DOHH2 (cell line): ENCODE results near the gene CALHM4.
"Not testable (repeated sequence)": the region's sequence is repeated elsewhere in the genome, so short reads cannot be mapped to it uniquely, and the experiment has no call there.

Experiments used
- H3F3A ChIP-seq: fragments of 200-600 bp; sonication (generic), shearing (Covaris generic); 2 replicates; pipeline ENCODE4 v1.6.0; 2016; ENCODE audit warnings: antibody characterized with exemption, mild to moderate bottlenecking; ENCODE audit not compliant: control insufficient read depth, insufficient read depth
- H3K27ac ChIP-seq: fragments of 200-600 bp; sonication (generic); 2 replicates; pipeline ENCODE4 v1.5.1; 2014; ENCODE audit warnings: low read depth, mild to moderate bottlenecking, low read length, moderate library complexity
- H3K27me3 ChIP-seq: fragments of 200-600 bp; sonication (generic); 2 replicates; pipeline ENCODE4 v1.6.1; 2014; ENCODE audit warnings: mild to moderate bottlenecking, low read length, mixed read lengths; ENCODE audit not compliant: control insufficient read depth
- H3K36me3 ChIP-seq: fragments of 200-600 bp; sonication (generic); 2 replicates; pipeline ENCODE4 v1.6.1; 2014; ENCODE audit warnings: mild to moderate bottlenecking, low read length, moderate library complexity, mixed read lengths; ENCODE audit not compliant: control insufficient read depth
- H3K4me1 ChIP-seq: fragments of 200-600 bp; sonication (generic); 2 replicates; pipeline ENCODE4 v1.6.1; 2014; ENCODE audit warnings: mild to moderate bottlenecking, low read length, mixed read lengths; ENCODE audit not compliant: control insufficient read depth
- H3K4me2 ChIP-seq: fragments of 200-600 bp; sonication (generic); 2 replicates; pipeline ENCODE4 v1.6.0; 2014; ENCODE audit warnings: mild to moderate bottlenecking, low read length, moderate library complexity
- H3K4me3 ChIP-seq: fragments of 200-600 bp; sonication (generic); 2 replicates; pipeline ENCODE4 v1.5.1; 2014; ENCODE audit warnings: mild to moderate bottlenecking, low read length, mixed read lengths
- H3K79me2 ChIP-seq: fragments of 200-600 bp; sonication (generic); 2 replicates; pipeline ENCODE4 v1.6.1; 2014; ENCODE audit warnings: mild to moderate bottlenecking, low read length, mixed read lengths; ENCODE audit not compliant: control insufficient read depth
- H3K9me2 ChIP-seq: fragments of 200-600 bp; sonication (generic); replicated peaks from 2 replicates; pipeline ENCODE4 v1.6.1; 2014; ENCODE audit warnings: mild to moderate bottlenecking, low read length, mixed read lengths; ENCODE audit not compliant: control insufficient read depth
- H3K9me3 ChIP-seq: fragments of 200-600 bp; sonication (generic); 2 replicates; pipeline ENCODE4 v1.6.1; 2014; ENCODE audit warnings: antibody characterized with exemption, low read length, mixed read lengths; ENCODE audit not compliant: control insufficient read depth, insufficient read depth
- H4K20me1 ChIP-seq: fragments of 200-600 bp; sonication (generic); 2 replicates; pipeline ENCODE4 v1.6.0; 2014; ENCODE audit warnings: low read depth, mild to moderate bottlenecking, antibody characterized with exemption, low read length, moderate library complexity; ENCODE audit not compliant: control insufficient read depth, insufficient read depth
- EZH2phosphoT487 ChIP-seq: fragments of 200-600 bp; sonication (generic); IDR thresholded peaks from 2 replicates; pipeline ENCODE4 v1.6.1; 2017; ENCODE audit warnings: borderline replicate concordance, mild to moderate bottlenecking, antibody characterized with exemption, low read length, moderate library complexity, mixed read lengths
- TF ChIP-seq, protein P1 (sequence below): fragments of 200-600 bp; sonication (generic); IDR thresholded peaks from one replicate; pipeline ENCODE4 v1.5.1; 2014; ENCODE audit warnings: antibody characterized with exemption, mild to moderate bottlenecking, low read depth, low read length; ENCODE audit not compliant: poor library complexity, severe bottlenecking

The CALHM4 gene

GRCh38 chr6:116586738-116587137, 33.2 kb downstream of the CALHM4 start:
- H3K36me3 ChIP-seq: peaks cover 65% of the 10 kb centered on the region

DNA sequence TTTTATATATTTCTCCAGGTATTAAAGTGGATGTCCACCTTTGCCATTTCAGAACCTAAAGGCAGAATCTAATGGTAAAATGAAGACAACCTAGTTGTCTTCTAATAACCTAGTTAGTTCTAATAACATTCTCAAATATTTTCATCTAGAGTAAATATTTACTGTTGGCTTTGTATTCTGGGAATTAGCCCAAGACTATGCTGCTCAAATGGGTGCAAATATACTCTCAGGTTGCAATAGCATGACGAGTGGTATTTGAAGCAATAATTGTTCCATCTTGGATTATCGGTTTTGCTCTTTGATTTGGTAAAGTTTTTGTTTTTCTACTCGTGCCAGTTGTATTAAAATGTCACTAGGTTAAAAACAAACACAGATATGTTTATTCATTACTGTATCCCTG, 41.7 kb downstream of the CALHM4 start:
- no peak for TF ChIP-seq EZH2phosphoT487
- TF ChIP-seq, protein P1, sequence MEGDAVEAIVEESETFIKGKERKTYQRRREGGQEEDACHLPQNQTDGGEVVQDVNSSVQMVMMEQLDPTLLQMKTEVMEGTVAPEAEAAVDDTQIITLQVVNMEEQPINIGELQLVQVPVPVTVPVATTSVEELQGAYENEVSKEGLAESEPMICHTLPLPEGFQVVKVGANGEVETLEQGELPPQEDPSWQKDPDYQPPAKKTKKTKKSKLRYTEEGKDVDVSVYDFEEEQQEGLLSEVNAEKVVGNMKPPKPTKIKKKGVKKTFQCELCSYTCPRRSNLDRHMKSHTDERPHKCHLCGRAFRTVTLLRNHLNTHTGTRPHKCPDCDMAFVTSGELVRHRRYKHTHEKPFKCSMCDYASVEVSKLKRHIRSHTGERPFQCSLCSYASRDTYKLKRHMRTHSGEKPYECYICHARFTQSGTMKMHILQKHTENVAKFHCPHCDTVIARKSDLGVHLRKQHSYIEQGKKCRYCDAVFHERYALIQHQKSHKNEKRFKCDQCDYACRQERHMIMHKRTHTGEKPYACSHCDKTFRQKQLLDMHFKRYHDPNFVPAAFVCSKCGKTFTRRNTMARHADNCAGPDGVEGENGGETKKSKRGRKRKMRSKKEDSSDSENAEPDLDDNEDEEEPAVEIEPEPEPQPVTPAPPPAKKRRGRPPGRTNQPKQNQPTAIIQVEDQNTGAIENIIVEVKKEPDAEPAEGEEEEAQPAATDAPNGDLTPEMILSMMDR: no peak
- Histone ChIP-seq H3K36me3 (peaks cover 37% of the 10 kb centered on the region), H3K79me2 (no peaks in the 10 kb centered on the region)

More at GRCh38 chr6:116586738-116587137, 33.2 kb downstream of the CALHM4 start:
- no peak overlapping the region for H3K4me2 ChIP-seq
- no peak for TF ChIP-seq EZH2phosphoT487
- TF ChIP-seq, protein P1: no peak
- no peaks in the 10 kb centered on the region for H3K27me3 ChIP-seq
- H4K20me1 ChIP-seq: no peaks in the 10 kb centered on the region
- no peaks in the 10 kb centered on the region; the same call in 1 of the 2 replicates for H3F3A ChIP-seq
- H3K4me3 ChIP-seq: no peak overlapping the region
- no peaks in the 10 kb centered on the region for H3K79me2 ChIP-seq
- H3K4me1 ChIP-seq: no peaks in the 10 kb centered on the region
- no peak overlapping the region for H3K27ac ChIP-seq
- no peaks in the 10 kb centered on the region for H3K9me3 ChIP-seq
- H3K9me2 ChIP-seq: no peaks in the 10 kb centered on the region

GRCh38 chr6:116596815-116597214, 43.3 kb downstream of the CALHM4 start:
- H3K27ac ChIP-seq: no peak overlapping the region
- TF ChIP-seq, protein P1: no peak
- no peak for TF ChIP-seq EZH2phosphoT487
- no peaks in the 10 kb centered on the region for H3K27me3 ChIP-seq
- H3K4me3 ChIP-seq: no peak overlapping the region
- no peaks in the 10 kb centered on the region for H3K9me2 ChIP-seq
- H3K4me2 ChIP-seq: no peak overlapping the region
- H3K36me3 ChIP-seq: peaks cover 21% of the 10 kb centered on the region
- H3K9me3 ChIP-seq: no peaks in the 10 kb centered on the region
- H3F3A ChIP-seq: no peaks in the 10 kb centered on the region
- no peaks in the 10 kb centered on the region for H4K20me1 ChIP-seq
- no peaks in the 10 kb centered on the region for H3K4me1 ChIP-seq
- H3K79me2 ChIP-seq: no peaks in the 10 kb centered on the region

More for the DNA sequence above, 41.7 kb downstream of the CALHM4 start:
- Histone ChIP-seq H3K27ac (no peak overlapping the region), H3K9me2 (no peaks in the 10 kb centered on the region), H3K4me1 (no peaks in the 10 kb centered on the region), H3K27me3 (no peaks in the 10 kb centered on the region), H3K4me3 (no peak overlapping the region), H3F3A (no peaks in the 10 kb centered on the region; the same call in 1 of the 2 replicates), H3K9me3 (no peaks in the 10 kb centered on the region), H3K4me2 (no peak overlapping the region), H4K20me1 (no peaks in the 10 kb centered on the region)

- not testable (repeated sequence) for H3K79me2 ChIP-seq, H3K4me3 ChIP-seq, H3F3A ChIP-seq, H3K27ac ChIP-seq, H3K27me3 ChIP-seq, H3K36me3 ChIP-seq, H3K9me2 ChIP-seq, H3K4me1 ChIP-seq, H3K4me2 ChIP-seq, H4K20me1 ChIP-seq, H3K9me3 ChIP-seq
Observed at GRCh38 chr6:116603916-116604315, 50.4 kb downstream of the CALHM4 start.

DNA sequence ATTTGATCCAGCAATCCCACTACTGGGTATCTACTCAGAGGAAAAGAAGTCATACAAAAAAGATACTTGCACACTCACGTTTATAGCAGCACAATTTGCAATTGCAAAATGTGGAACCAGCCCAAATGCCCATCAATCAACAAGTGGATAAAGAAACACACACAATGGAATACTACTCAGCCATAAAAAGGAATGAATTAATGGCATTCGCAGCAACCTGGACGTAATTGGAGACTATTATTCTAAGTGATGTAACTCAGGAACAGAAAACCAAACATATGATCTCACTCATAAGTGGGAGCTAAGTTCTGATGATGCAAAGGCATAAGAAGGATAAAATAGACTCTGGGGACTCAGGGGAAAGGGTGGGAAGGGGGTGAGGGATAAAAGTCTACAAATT, 51.3 kb downstream of the CALHM4 start:
- not testable (repeated sequence) for H3K4me1 ChIP-seq, H3K9me2 ChIP-seq, H3K9me3 ChIP-seq, H4K20me1 ChIP-seq, H3K79me2 ChIP-seq, H3K4me3 ChIP-seq, H3K36me3 ChIP-seq, H3K4me2 ChIP-seq, H3K27me3 ChIP-seq, H3F3A ChIP-seq, H3K27ac ChIP-seq
